IMR-90 (cell line): ENCODE measurements around the gene PRKN.

Experiments
- MAFK ChIP-seq: IDR thresholded peaks from 2 replicates; pipeline ENCODE4 v1.6.1; 2012; ENCODE audit warnings: low read depth, low read length, improper control_type of control experiment
- MAZ ChIP-seq: IDR thresholded peaks from 2 replicates; pipeline ENCODE4 v1.6.1; 2012; ENCODE audit warnings: low read depth, mild to moderate bottlenecking, low read length, improper control_type of control experiment, moderate library complexity, borderline replicate concordance
- TF ChIP-seq, protein P1 (sequence below): conservative IDR thresholded peaks from 2 replicates; pipeline ENCODE4 v1.5.1; 2012; ENCODE audit warnings: mild to moderate bottlenecking, low read depth, low read length, improper control_type of control experiment

DNA sequence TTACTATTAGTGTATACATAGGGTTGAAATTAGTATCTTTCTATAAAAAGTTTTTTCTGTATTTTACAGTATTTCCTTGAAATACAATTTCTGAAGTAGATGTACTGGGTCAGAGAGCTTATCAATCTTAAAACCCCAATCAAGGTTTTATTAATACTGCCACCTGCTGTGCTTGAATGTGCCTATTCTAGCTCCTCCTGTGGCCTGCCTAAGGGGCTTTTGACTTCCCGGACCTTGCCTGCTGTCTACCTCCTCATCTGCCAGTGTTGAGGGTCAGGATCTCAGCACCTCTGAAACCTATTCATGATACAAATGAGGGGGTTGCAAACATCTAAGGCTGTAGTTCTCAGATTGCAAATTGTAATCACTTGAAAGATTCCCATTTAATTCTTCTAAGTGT is 9.4 kb upstream of the PRKN start:
- TF ChIP-seq, protein P1, sequence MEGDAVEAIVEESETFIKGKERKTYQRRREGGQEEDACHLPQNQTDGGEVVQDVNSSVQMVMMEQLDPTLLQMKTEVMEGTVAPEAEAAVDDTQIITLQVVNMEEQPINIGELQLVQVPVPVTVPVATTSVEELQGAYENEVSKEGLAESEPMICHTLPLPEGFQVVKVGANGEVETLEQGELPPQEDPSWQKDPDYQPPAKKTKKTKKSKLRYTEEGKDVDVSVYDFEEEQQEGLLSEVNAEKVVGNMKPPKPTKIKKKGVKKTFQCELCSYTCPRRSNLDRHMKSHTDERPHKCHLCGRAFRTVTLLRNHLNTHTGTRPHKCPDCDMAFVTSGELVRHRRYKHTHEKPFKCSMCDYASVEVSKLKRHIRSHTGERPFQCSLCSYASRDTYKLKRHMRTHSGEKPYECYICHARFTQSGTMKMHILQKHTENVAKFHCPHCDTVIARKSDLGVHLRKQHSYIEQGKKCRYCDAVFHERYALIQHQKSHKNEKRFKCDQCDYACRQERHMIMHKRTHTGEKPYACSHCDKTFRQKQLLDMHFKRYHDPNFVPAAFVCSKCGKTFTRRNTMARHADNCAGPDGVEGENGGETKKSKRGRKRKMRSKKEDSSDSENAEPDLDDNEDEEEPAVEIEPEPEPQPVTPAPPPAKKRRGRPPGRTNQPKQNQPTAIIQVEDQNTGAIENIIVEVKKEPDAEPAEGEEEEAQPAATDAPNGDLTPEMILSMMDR = no peak
- no peak for TF ChIP-seq MAFK
- TF ChIP-seq MAZ = no peak
